Right lobe of liver (tissue), 4 donors: ENCODE measurements around the gene PSMA3.

Experiments used
- CTCF ChIP-seq, 4 donors: fragments of 200-600 bp in 3 of 4; fragments of 450-650 bp in 1 of 4; IDR thresholded peaks; one replicate each; pipeline versions ENCODE4 v1.5.1 to v1.8.0; 2016 to 2022; ENCODE audit warnings: antibody characterized with exemption in 4 of 4, mild to moderate bottlenecking in 2 of 4
- POLR2A ChIP-seq: fragments of 450-650 bp; IDR thresholded peaks from one replicate; pipeline ENCODE4 v1.6.1; 2017; ENCODE audit warnings: antibody characterized with exemption, mild to moderate bottlenecking
- donor health status: DM: no; HTN: no; CAD: no.
- donor health status: DM: no; HTN: no; CAD: no.
- donor health status: DM: no; HTN: yes; CAD: no.

- TF ChIP-seq CTCF (IDR thresholded peaks at IDR 0.05) (no peak), POLR2A (no peak)
Measured at GRCh38 chr14:58282925-58283593, 38.4 kb downstream of the PSMA3 start.
